GM19193 (cell line): ENCODE data around the gene SLC25A21.

ENCODE experiments used
- POLR2A ChIP-seq: IDR thresholded peaks from 4 replicates; pipeline ENCODE4 v1.6.1; 2011; ENCODE audit not compliant: insufficient read depth, insufficient read length; ENCODE audit errors: extremely low read depth

The SLC25A21 gene

GRCh38 chr14:36928432-36928831, 244.0 kb downstream of the SLC25A21 start:
- TF ChIP-seq POLR2A: no peak

GRCh38 chr14:36925094-36925493, 247.3 kb downstream of the SLC25A21 start:
- no peak for TF ChIP-seq POLR2A

GRCh38 chr14:36916668-36917067, 255.7 kb downstream of the SLC25A21 start:
- no peak for TF ChIP-seq POLR2A

- TF ChIP-seq POLR2A: no peak
Measured at GRCh38 chr14:36915081-36915480, 257.3 kb downstream of the SLC25A21 start.

GRCh38 chr14:36910578-36910977, 261.8 kb downstream of the SLC25A21 start:
- no peak for TF ChIP-seq POLR2A

GRCh38 chr14:36905272-36905888, 267.0 kb downstream of the SLC25A21 start:
- no peak for TF ChIP-seq POLR2A

GRCh38 chr14:36901861-36902260, 270.5 kb downstream of the SLC25A21 start:
- no peak for TF ChIP-seq POLR2A

GRCh38 chr14:36900846-36901245, 271.6 kb downstream of the SLC25A21 start:
- no peak for TF ChIP-seq POLR2A

- TF ChIP-seq POLR2A: no peak
Measured at GRCh38 chr14:36884049-36884448, 288.4 kb downstream of the SLC25A21 start.

- no peak for TF ChIP-seq POLR2A
Measured at GRCh38 chr14:36880276-36880675, 292.1 kb downstream of the SLC25A21 start.

GRCh38 chr14:36879558-36879957, 292.8 kb downstream of the SLC25A21 start:
- TF ChIP-seq POLR2A: no peak

GRCh38 chr14:36874396-36875138, 297.8 kb downstream of the SLC25A21 start:
- no peak for TF ChIP-seq POLR2A

GRCh38 chr14:36870776-36871175, 301.6 kb downstream of the SLC25A21 start:
- TF ChIP-seq POLR2A: no peak

- TF ChIP-seq POLR2A: no peak
Measured at GRCh38 chr14:36869125-36869524, 303.3 kb downstream of the SLC25A21 start.

- TF ChIP-seq POLR2A: no peak
Measured at GRCh38 chr14:36866867-36867266, 305.5 kb downstream of the SLC25A21 start.

- no peak for TF ChIP-seq POLR2A
Measured at GRCh38 chr14:36863271-36863670, 309.1 kb downstream of the SLC25A21 start.
